ENCODE results near the gene TUBD1. TPM values are rescaled to one million over a fixed set of nuclear protein-coding genes. Genes with fewer than 3 reads are reported as not detected.
A peak's percentile ranks its signal among the peaks of the same experiment; 100 is the strongest.

TUBD1 gene
- total and polyA plus RNA-seq, 2 donors (not counting 1 experiment from before 2014, with no cell fraction given): 5.7 to 20.0 TPM

GRCh38 chr17:59899099-59899498 lies 6.4 kb upstream of the TUBD1 start:
- no peak overlapping the region for H3K4me3 ChIP-seq (ENCODE audit: control extremely low read depth in 1 of 5, extremely low read depth in 1 of 5, insufficient read depth in 1 of 5, low read depth in 2 of 5, low read length in 4 of 5)
- Mint-ChIP-seq H3K27me3 (no peaks in the 10 kb centered on the region), H3K4me3 (no peak overlapping the region), H3K9me3 (ENCODE audit: insufficient read depth) (no peaks in the 10 kb centered on the region), H3K4me1 (peaks cover 33% of the 10 kb centered on the region), H3K27ac (no peak overlapping the region)
- intact Hi-C loops (cut with micrococcal nuclease): no loop called here
- 100% methylated on average over 1 of the region's 5 CpGs for WGBS (ENCODE audit: insufficient coverage)
- H3K79me2 ChIP-seq (ENCODE audit: control insufficient read depth, insufficient read depth, low read length): peaks cover 96% of the 10 kb centered on the region
- no peak overlapping the region for H3K27ac ChIP-seq (ENCODE audit: low read length in 2 of 2)
- no peak overlapping the region for H3K4me2 ChIP-seq (replicated peaks; ENCODE audit: low read depth, low read length, poor library complexity, severe bottlenecking)
- no peaks in the 10 kb centered on the region for H3K9me3 ChIP-seq (ENCODE audit: control extremely low read depth in 1 of 3, control insufficient read depth in 2 of 3, insufficient read depth in 1 of 3, low read length in 2 of 3)
- POLR2A ChIA-PET: interaction anchor here (0.5 kb wide), 1 partner anchor 151 kb away, joined by 3 read pairs; no protein-coding TSS in a partner anchor
- DNase-seq: no peak
- peaks cover 4 to 7% of the 10 kb centered on the region in 2 experiments for H3K36me3 ChIP-seq (replicated peaks in 1 of 2; ENCODE audit: control extremely low read depth in 1 of 2, control insufficient read depth in 1 of 2, extremely low read depth in 1 of 2, insufficient read depth in 2 of 2, low read length in 1 of 2)
- H3K4me1 ChIP-seq (ENCODE audit: control insufficient read depth in 2 of 2, insufficient read depth in 2 of 2, low read length in 2 of 2): peaks cover 6% of the 10 kb centered on the region in 2 donors
- no peaks in the 10 kb centered on the region for H3K27me3 ChIP-seq (replicated peaks in 1 of 4; ENCODE audit: control extremely low read depth in 1 of 4, control insufficient read depth in 3 of 4, insufficient read depth in 4 of 4, low read length in 3 of 4)
- peak; percentile 75 for ATAC-seq (ENCODE audit: low read depth)
- H2AFZ ChIP-seq (ENCODE audit: insufficient read depth, low read depth, low read length, poor library complexity, severe bottlenecking): no peak overlapping the region
- H4K20me1 ChIP-seq (ENCODE audit: control insufficient read depth, insufficient read depth, low read length, poor library complexity, severe bottlenecking): peaks cover 58% of the 10 kb centered on the region
- CTCF ChIA-PET: interaction anchor here (0.9 to 1.0 kb wide), 3 partner anchors 28 to 147 kb away, joined by 3 to 4 read pairs (median 3); no protein-coding TSS in a partner anchor
- no peak for TF ChIP-seq EZH2 (IDR thresholded peaks at IDR 0.05; ENCODE audit: borderline replicate concordance, insufficient read depth, low read depth, low read length, poor library complexity, severe bottlenecking)
- peak; percentile 59 for TF ChIP-seq CTCF (IDR thresholded peaks at IDR 0.05)
- no peak overlapping the region for H3K9ac ChIP-seq (ENCODE audit: low read length)

- Mint-ChIP-seq H3K9me3 (ENCODE audit: insufficient read depth) (no peaks in the 10 kb centered on the region), H3K27ac (no peak overlapping the region), H3K27me3 (no peaks in the 10 kb centered on the region), H3K4me3 (no peak overlapping the region), H3K4me1 (peaks cover 45% of the 10 kb centered on the region)
- H3K4me2 ChIP-seq (replicated peaks; ENCODE audit: low read depth, low read length, poor library complexity, severe bottlenecking): no peak overlapping the region
- intact Hi-C loops (cut with micrococcal nuclease): no loop called here
- DNase-seq (no peak), ATAC-seq (ENCODE audit: low read depth) (no peak)
- peaks cover 4 to 7% of the 10 kb centered on the region in 2 experiments for H3K36me3 ChIP-seq (replicated peaks in 1 of 2; ENCODE audit: control extremely low read depth in 1 of 2, control insufficient read depth in 1 of 2, extremely low read depth in 1 of 2, insufficient read depth in 2 of 2, low read length in 1 of 2)
- POLR2A ChIA-PET: no interaction called here
- no peaks in the 10 kb centered on the region for H3K27me3 ChIP-seq (replicated peaks in 1 of 4; ENCODE audit: control extremely low read depth in 1 of 4, control insufficient read depth in 3 of 4, insufficient read depth in 4 of 4, low read length in 3 of 4)
- H3K27ac ChIP-seq (ENCODE audit: low read length in 2 of 2): no peak overlapping the region
- H3K79me2 ChIP-seq (ENCODE audit: control insufficient read depth, insufficient read depth, low read length): peaks cover 94% of the 10 kb centered on the region
- WGBS (ENCODE audit: insufficient coverage): 100% methylated on average over 1 of the region's 4 CpGs
- no peak overlapping the region for H2AFZ ChIP-seq (ENCODE audit: insufficient read depth, low read depth, low read length, poor library complexity, severe bottlenecking)
- CTCF ChIA-PET: no interaction called here
- H3K4me3 ChIP-seq (ENCODE audit: control extremely low read depth in 1 of 5, extremely low read depth in 1 of 5, insufficient read depth in 1 of 5, low read depth in 2 of 5, low read length in 4 of 5): no peak overlapping the region
- H3K4me1 ChIP-seq (ENCODE audit: control insufficient read depth in 2 of 2, insufficient read depth in 2 of 2, low read length in 2 of 2): peaks cover 12 to 15% of the 10 kb centered on the region in 2 donors
- TF ChIP-seq EZH2 (IDR thresholded peaks at IDR 0.05; ENCODE audit: borderline replicate concordance, insufficient read depth, low read depth, low read length, poor library complexity, severe bottlenecking) (no peak), CTCF (IDR thresholded peaks at IDR 0.05) (no peak)
- H4K20me1 ChIP-seq (ENCODE audit: control insufficient read depth, insufficient read depth, low read length, poor library complexity, severe bottlenecking): peaks cover 46% of the 10 kb centered on the region
- H3K9ac ChIP-seq (ENCODE audit: low read length): no peak overlapping the region
- no peaks in the 10 kb centered on the region for H3K9me3 ChIP-seq (ENCODE audit: control extremely low read depth in 1 of 3, control insufficient read depth in 2 of 3, insufficient read depth in 1 of 3, low read length in 2 of 3)
These were observed 4.3 kb upstream of the TUBD1 start for GRCh38 chr17:59897090-59897489.
